HCT116 (cell line): ENCODE data around the gene APOA1. TPM values are rescaled to one million over a fixed set of nuclear protein-coding genes. Genes with fewer than 3 reads are reported as not detected.

Source experiments
- ATAC-seq: fragments of 200-7000 bp; cut with Tn5 transposase; 2 replicates; pipeline ENCODE4 v1.9.1; 2020; ENCODE audit warnings: mild to moderate bottlenecking, moderate library complexity
- BruUV-seq: library from RNA; stranded (reverse); fragments of 400-500 nt; replicated peaks from 2 replicates; lab custom pipeline; 2021; lab: Mats Ljungman, UMichigan
- CTCF ChIA-PET: fragments of 300-600 bp; sonication (Branson Sonifier 250); formaldehyde crosslinking; loops from one replicate; lab custom pipeline; 2021; ENCODE audit warnings: antibody characterized with exemption; lab: Charles Lee
- POLR2A ChIA-PET: fragments of 300-600, 350-600 bp; sonication (Branson Sonifier 250); formaldehyde crosslinking; loops from one replicate; lab custom pipeline; 2021; ENCODE audit warnings: antibody characterized with exemption; lab: Charles Lee
- RAD21 ChIA-PET, 2 experiments: fragments of 300-600 bp; sonication (Branson Sonifier 250); formaldehyde crosslinking; loops; one replicate each; lab custom pipeline; 2023; ENCODE audit warnings: low total read pairs in 2 of 2; ENCODE audit not compliant: uncharacterized antibody in 2 of 2, unreplicated experiment in 2 of 2, low non-redundant PET in 1 of 2; lab: Charles Lee
- DNase-seq: peaks from one replicate; pipeline ENCODE4 v3.0.0-alpha.2; 2010; ENCODE audit warnings: low read depth, low spot score
- H2AFZ ChIP-seq: fragments of 200-600 bp; shearing (Covaris generic), sonication (generic); 2 replicates; pipeline ENCODE4 v1.6.1; 2017; ENCODE audit warnings: low read depth, mixed run types, mixed read lengths, antibody characterized with exemption, low read length; ENCODE audit not compliant: poor library complexity, severe bottlenecking
- H3K27ac ChIP-seq: 2 replicates; pipeline ENCODE4 v1.5.1; 2012; ENCODE audit warnings: low read depth, low read length
- H3K27me3 ChIP-seq: fragments of 200-600 bp; sonication (generic); 2 replicates; pipeline ENCODE4 v1.6.1; 2016; ENCODE audit warnings: mixed run types, low read length, mixed read lengths; ENCODE audit not compliant: insufficient read depth
- H3K36me3 ChIP-seq, 2 experiments: fragments of 200-500 bp in 1 of 2; fragments of 200-600 bp in 1 of 2; sonication (Bioruptor generic) in 1 of 2; sonication (generic) in 1 of 2; 2 replicates each; pipeline versions ENCODE4 v1.5.1 to v1.6.1; 2014 to 2016; ENCODE audit warnings: low read length in 2 of 2, inconsistent platforms in 1 of 2, mixed read lengths in 1 of 2, mixed run types in 1 of 2; ENCODE audit not compliant: insufficient read depth in 2 of 2, control insufficient read depth in 1 of 2
- H3K4me1 ChIP-seq, 2 experiments: fragments of 200-600 bp in 1 of 2; sonication (generic) in 1 of 2; 2 replicates each; pipeline versions ENCODE4 v1.5.1 to v1.6.1; 2012 to 2017; ENCODE audit warnings: low read length in 2 of 2, inconsistent platforms in 1 of 2, mild to moderate bottlenecking in 1 of 2, mixed read lengths in 1 of 2, mixed run types in 1 of 2, moderate library complexity in 1 of 2; ENCODE audit not compliant: insufficient read depth in 2 of 2, control insufficient read depth in 1 of 2
- H3K4me2 ChIP-seq: fragments of 200-600 bp; sonication (generic); 2 replicates; pipeline ENCODE4 v1.6.1; 2017; ENCODE audit warnings: mixed run types, low read length, mixed read lengths
- H3K4me3 ChIP-seq, 2 experiments: fragments of 200-600 bp in 1 of 2; sonication (generic) in 1 of 2; replicated peaks in 1 of 2; 2 replicates each; pipeline ENCODE4 v1.5.1; 2011 to 2016; ENCODE audit warnings: low read length in 2 of 2, control low read depth in 1 of 2, low read depth in 1 of 2, mild to moderate bottlenecking in 1 of 2, mixed read lengths in 1 of 2, mixed run types in 1 of 2
- H3K79me2 ChIP-seq: fragments of 200-600 bp; sonication (generic); 2 replicates; pipeline ENCODE4 v1.6.1; 2017; ENCODE audit warnings: mild to moderate bottlenecking, mixed run types, low read length, moderate library complexity, mixed read lengths; ENCODE audit not compliant: insufficient read depth
- H3K9ac ChIP-seq: fragments of 200-600 bp; sonication (generic); 2 replicates; pipeline ENCODE4 v1.6.1; 2016; ENCODE audit warnings: low read length, mixed read lengths
- H3K9me2 ChIP-seq: fragments of 200-600 bp; sonication (generic), shearing (Covaris generic); 2 replicates; pipeline ENCODE4 v1.6.1; 2017; ENCODE audit warnings: mixed run types, mild to moderate bottlenecking, moderate library complexity; ENCODE audit not compliant: insufficient read depth
- H3K9me3 ChIP-seq, 2 experiments: fragments of 200-500 bp in 1 of 2; fragments of 200-600 bp in 1 of 2; sonication (Bioruptor generic) in 1 of 2; sonication (generic) in 1 of 2; 2 replicates each; pipeline ENCODE4 v1.6.1; 2014 to 2017; ENCODE audit warnings: low read length in 2 of 2, mixed read lengths in 2 of 2, inconsistent platforms in 1 of 2, low read depth in 1 of 2, mild to moderate bottlenecking in 1 of 2, mixed run types in 1 of 2, moderate library complexity in 1 of 2; ENCODE audit not compliant: control insufficient read depth in 1 of 2, insufficient read depth in 1 of 2
- H4K20me1 ChIP-seq: fragments of 200-600 bp; sonication (generic), shearing (Covaris generic); 2 replicates; pipeline ENCODE4 v1.6.1; 2017; ENCODE audit warnings: mixed run types, mild to moderate bottlenecking, moderate library complexity; ENCODE audit not compliant: insufficient read depth
- CBX3 ChIP-seq: IDR thresholded peaks from 2 replicates; pipeline ENCODE4 v1.6.1; 2012; ENCODE audit warnings: low read depth
- ELF1 ChIP-seq: IDR thresholded peaks from 2 replicates; pipeline ENCODE4 v1.6.1; 2012; ENCODE audit warnings: low read depth, borderline replicate concordance
- JUND ChIP-seq: IDR thresholded peaks from 2 replicates; pipeline ENCODE4 v1.6.1; 2012
- REST ChIP-seq: IDR thresholded peaks from 2 replicates; pipeline ENCODE4 v1.6.1; 2012; ENCODE audit warnings: low read depth
- ZBTB33 ChIP-seq: IDR thresholded peaks from 2 replicates; pipeline ENCODE4 v1.6.1; 2011; ENCODE audit warnings: mild to moderate bottlenecking, low read length, moderate library complexity; ENCODE audit not compliant: insufficient replicate concordance; ENCODE audit errors: extremely low read depth
- intact Hi-C: fragments of 100-400 bp; cut with micrococcal nuclease; formaldehyde crosslinking; loops from 2 replicates; pipeline ENCODE4 v1.10.0; 2022
- total RNA-seq: library from RNA; stranded (reverse); gene quantifications from one replicate; pipeline ENCODE4 v1.2.1, GENCODE V29; 2021; ENCODE audit not compliant: unreplicated experiment

Gene APOA1
- total RNA-seq, 1 experiment from 2014 or later = 2.0 TPM

- DNase-seq (no peak), ATAC-seq (no peak)
- Histone ChIP-seq H3K9me2 (no peaks in the 10 kb centered on the region), H2AFZ (no peak overlapping the region), H3K27ac (no peak overlapping the region), H3K9ac (no peak overlapping the region), H3K79me2 (no peaks in the 10 kb centered on the region), H3K36me3 (no peaks in the 10 kb centered on the region), H3K4me3 (no peak overlapping the region), H3K4me1 (no peaks in the 10 kb centered on the region), H3K4me2 (no peak overlapping the region), H3K27me3 (no peaks in the 10 kb centered on the region), H3K9me3 (no peaks in the 10 kb centered on the region), H4K20me1 (no peaks in the 10 kb centered on the region)
- intact Hi-C loops = no loop called here
- ChIA-PET RAD21 (no interaction called here), POLR2A (no interaction called here), CTCF (no interaction called here)
- no TSS peak for BruUV-seq
- TF ChIP-seq REST = no peak
- TF ChIP-seq ELF1 = no peak
- TF ChIP-seq JUND = no peak
- no peak for TF ChIP-seq CBX3
- no peak for TF ChIP-seq ZBTB33
Observed at GRCh38 chr11:116808262-116809175, 28.9 kb downstream of the APOA1 start.
